GM21447 (cell line): ENCODE measurements around the gene GAB4.
"Not testable (repeated sequence)": the region's sequence is repeated elsewhere in the genome, so short reads cannot be mapped to it uniquely, and the experiment has no call there.

Experiments used
- ATAC-seq: cut with Tn5 transposase; IDR thresholded peaks from one replicate; pipeline ENCODE4 v1.9.1; 2021; ENCODE audit not compliant: unreplicated experiment

The GAB4 gene

DNA sequence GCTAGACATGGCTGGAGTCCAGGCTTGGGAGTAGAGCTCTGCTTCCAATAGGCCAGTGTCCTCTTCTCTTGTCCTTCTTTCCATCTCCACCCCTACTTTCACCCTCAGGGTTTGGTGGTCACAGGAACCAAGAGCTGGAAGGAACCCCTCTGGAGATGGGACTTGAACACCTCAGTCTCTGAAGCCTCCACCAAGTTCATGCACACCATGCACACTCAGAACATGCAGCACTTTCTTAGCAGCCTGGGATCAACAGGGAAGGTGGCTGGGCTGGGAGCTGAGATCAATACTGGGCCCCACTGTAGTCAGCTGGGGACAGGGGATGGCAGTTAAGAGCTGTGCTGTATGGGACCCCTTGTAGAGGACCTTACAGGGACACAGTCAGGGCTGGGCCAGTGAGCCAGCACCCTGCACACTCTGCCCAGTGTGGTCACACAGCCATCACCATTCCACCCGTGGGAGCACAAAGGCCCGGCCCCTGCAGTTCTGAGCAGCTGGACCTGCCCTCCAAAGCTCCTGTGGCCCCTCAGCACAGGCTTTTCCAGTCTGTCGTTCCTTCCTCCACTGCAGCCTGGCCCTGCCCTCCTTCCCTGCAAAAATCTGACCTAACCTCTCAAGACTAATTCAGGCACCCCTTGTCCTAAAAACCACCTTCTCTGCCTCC lies 47.7 kb downstream of the GAB4 start:
- ATAC-seq = no peak

DNA sequence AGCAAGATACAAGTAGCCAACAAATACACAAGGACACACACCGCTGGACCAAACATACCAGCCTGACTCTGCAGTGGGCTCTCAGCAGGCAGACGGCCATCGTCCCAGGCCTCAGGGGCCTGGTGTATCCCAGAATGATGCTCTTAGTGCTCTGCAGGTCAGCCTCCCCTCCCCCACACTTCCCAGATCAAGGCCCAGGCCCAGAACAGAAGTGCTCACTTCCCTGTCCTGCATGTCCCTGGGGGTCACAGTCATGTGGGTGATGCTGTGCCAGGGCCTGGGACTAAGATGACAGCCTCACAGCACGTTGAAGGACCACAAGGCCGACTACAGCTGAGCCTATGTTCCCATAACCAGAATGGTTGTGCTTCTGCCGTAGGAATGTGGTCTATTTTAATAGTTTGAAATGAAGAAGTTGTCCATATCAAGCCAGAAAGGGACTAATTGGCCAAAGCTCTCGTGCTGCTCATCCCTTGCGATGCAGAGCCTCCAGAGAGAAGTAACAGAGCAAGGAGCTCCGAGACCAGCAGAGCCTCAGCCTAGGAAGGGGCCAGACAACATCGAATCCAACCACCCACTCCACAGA lies 48.6 kb downstream of the GAB4 start:
- no peak for ATAC-seq

DNA sequence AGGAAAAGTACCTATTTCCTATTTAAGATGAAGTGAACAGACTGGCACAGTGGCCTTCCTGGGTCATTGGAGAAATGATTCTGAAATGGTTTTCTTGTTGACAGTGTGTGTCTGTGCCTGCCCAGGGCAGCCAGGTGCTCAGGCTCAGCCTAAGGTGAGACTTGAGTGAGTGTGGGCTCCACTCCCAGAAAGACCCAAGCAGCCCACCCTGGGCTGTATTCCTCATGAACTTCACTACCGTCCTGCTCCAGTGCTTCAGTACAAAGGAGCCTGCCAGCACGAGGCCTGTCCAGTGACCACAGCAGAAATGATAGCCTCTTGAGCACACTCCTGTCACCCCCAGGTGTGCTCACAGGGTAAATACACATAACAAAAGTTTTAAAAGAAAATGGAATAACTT lies 49.5 kb downstream of the GAB4 start:
- ATAC-seq = no peak

DNA sequence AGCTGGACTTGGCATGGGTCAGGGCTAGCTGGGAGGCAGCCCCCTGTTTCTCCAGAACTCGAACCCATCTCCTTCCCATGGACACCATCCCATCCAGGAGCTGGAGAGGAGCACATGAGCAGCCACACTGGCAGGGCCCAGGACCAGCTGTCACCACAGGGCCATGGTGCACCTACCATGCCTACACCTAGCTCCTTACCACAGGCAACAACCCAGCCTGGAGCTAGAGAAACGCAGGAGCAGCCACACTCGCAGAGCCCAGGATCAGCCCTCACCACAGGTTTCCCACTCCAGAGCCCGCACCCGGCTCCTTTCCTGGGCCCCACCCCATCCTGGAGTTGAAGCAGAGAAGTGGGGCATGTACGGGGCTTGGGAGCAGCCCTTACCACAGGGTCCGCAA lies 50.2 kb downstream of the GAB4 start:
- no peak for ATAC-seq

DNA sequence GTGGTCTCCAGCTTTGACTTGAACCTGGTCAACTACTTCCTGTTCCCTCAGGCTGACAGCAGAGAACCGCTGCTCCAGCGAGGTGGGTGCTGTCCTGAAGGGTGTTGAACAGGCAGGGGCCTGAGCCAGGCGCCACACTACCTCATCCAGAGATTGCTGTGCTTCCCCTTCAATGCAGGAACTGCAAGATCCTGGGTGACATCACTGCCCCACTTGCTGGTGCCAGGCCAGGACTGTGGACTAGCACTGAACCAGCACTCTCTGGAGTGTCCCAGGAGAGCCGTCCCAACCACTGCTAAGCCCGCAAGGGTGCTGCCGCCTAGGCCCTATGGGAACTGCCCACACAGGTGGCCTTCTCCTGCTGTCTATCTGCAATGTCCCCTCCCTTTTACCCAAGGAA lies 51.7 kb downstream of the GAB4 start:
- no peak for ATAC-seq

DNA sequence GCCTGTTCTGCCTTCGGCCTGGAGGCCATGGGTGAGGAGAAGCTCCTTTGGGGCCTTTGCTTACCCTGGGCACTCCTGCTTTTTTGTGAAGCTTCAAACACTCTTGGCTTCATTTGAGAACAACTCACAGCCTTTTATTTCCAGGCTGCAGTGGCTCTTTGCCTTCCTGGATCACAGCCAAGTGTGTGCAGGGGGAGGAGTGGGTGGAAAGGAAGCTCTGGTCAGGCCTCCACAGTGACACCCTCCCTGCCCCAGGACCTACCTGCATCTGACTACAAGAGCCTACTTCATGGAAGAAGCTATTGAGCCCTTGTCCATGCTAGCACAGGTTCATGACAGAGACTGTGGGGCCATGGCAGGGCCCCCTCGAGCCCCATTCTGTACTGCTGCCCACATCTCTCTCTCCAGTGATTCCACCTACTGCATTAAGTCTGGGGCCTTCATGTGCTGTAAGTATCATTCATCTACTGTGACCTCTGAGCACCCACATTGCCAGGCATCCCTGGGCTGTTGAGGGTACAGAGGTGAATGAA lies 52.3 kb downstream of the GAB4 start:
- no peak for ATAC-seq

DNA sequence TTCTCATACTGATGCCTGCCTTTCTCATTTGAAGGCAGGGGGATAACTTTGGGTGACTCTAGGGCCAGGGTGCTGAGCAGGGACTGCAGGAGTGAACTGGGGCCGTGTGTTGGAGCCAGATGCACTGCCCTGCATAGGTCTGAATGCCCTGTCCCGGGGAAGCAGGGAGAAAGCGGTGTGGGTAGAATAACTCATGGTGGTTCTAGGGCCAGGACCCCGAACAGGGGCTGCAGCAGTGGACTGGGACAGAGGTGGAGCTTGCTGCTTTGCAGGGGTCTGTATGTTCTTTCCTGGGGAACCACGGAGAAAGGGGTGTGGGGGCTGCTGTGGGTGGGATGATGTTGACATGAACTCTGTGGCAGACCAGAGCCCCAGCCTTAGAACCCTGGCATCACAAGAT lies 52.9 kb downstream of the GAB4 start:
- no peak for ATAC-seq

DNA sequence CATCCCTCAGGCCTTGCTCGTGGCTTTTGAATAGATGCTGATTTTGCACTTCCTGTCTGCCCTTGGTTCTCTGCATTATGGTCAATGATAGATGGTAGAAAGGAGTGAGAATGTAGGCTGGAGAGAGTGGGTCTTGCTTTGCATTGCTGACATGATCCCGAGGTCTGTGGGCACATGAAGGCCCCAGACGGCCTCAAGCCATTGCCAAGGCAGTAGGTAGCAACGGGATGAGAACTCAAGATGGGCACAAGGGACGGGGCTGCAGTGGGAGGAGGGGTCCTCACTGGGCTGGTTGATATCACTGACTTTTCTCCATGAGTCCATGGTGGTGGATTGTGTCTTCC lies 54.0 kb downstream of the GAB4 start:
- no peak for ATAC-seq

DNA sequence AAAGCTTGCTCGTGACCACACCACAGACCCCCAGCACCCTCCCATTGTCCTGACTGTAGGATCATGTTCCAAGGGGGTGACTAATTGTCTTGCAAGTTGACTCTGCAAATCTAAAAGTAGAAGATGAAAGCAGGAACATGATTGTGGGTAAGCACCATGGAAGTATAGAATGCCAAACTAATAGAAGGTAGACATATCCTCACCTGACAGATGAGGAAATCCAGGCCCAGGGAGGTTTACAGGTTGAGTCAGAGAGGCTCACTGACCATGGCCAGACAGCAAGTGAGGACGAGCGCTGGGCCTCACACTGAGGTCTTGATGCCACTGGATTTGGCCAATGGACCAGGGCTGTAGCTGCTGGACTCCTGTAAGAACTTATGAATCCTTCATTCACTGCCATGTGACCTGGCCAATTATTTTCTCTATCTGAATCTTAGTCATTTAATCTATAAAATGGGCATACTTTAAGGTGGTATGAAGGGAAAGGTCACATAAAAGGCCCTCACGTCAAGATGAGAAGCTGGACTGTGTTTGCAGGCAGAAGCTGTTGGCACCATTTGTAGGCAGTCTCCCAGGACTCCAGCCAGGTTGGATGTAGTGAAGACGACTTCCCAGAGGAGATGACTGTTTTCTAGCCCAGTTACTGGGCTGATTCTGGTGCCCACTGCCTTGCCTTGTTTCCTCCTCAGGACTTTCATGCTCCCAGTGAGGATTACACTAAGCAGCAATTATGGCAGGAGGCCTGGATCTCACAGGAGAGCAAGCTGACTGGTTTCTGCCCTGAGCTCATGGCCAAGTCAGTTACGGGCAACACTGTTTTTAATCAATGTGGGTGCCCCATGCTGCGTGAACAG lies 54.6 kb downstream of the GAB4 start:
- ATAC-seq = no peak

DNA sequence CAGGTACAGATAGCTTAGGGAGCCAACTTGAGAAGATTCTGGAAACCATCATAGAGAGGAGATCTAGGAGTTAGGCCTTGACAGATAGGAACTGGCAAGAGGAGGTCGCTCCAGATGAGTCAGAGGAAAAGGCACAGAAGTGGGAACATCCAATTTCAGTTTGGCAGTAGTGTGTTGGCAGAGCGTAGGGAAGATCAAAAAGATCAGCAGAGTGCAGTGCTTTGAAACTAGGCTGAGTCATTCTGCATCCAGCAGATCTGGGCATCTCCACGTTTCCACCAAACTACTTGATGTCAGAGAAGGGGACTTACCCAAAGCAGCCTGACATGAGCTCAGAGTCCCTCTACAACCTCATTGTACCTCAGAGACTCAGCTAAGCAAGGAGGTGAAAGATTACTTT lies 58.5 kb downstream of the GAB4 start:
- ATAC-seq = no peak

DNA sequence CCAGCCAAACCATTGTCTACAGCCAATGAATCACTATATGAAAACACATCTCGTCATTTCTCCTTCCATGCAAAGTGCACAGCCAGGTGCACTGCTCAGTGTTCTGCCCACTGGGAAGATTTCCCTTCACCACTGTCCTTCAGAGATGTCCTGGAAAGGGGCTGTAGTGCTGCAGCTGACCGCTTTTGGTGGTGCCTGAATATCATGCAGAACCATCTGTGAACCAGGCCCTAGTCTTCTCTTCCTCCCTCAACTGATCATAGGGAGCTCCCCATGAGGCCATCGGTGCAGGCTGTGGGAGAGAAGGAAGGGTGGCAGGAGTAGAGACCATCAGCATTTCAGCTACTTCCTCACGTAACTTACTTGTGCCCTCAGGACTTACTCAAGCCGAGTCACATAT lies 70.2 kb downstream of the GAB4 start:
- no peak for ATAC-seq

DNA sequence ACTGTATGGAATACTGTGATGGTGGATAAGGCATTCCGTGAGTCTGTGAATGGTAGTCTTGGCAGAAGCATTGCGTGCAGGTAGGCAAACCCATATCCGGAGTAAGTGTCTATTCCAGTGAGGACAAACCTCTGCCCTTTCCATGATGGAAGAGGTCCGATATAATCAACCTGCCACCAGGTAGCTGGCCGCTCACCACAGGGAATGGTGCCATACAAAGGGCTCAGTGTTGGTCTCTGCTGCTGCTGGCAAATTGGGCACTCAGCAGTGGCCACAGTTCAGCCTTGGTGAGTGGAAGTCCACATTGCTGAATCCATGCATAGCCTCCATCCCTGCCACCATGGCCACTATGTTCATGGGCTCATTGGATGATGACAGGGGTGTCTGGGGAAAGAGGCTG lies 70.8 kb downstream of the GAB4 start:
- not testable (repeated sequence) for ATAC-seq

DNA sequence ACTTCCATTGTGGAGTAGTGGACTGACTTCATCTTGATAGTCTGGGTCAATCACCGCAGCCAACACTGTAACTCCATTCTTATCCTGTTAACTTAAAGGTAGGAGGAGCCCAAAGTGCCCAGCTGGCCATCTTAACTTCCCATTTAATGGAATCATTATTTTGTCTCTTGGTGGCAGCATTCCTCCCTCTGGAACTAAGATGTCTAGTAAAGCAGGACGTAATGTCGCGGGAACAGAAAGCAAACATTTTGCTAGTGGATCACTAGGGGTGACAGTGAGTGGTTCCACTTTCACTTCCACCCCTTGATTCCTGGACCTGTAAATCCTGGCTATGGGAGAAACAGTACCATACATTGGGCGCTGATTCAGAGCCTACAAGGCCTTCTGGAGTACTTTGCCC lies 71.4 kb downstream of the GAB4 start:
- ATAC-seq = no peak

DNA sequence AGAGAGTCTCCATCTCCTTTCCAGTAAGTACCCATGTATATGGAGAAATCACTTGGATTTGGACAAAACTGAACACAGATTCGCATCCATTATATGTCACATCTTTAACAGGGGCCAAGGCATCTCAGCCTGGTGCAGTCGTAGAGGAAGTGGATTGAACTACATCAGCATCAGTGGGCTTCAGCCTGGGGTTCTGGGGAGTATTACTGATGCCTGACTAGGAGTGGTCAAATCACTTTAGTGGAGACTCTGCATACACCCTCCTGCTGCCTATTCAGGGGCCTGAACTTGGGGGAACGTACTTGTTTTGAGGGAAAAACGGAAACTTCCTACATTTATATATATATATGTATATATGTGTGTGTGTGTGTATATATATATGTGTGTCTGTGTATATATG lies 72.8 kb downstream of the GAB4 start:
- ATAC-seq = no peak

DNA sequence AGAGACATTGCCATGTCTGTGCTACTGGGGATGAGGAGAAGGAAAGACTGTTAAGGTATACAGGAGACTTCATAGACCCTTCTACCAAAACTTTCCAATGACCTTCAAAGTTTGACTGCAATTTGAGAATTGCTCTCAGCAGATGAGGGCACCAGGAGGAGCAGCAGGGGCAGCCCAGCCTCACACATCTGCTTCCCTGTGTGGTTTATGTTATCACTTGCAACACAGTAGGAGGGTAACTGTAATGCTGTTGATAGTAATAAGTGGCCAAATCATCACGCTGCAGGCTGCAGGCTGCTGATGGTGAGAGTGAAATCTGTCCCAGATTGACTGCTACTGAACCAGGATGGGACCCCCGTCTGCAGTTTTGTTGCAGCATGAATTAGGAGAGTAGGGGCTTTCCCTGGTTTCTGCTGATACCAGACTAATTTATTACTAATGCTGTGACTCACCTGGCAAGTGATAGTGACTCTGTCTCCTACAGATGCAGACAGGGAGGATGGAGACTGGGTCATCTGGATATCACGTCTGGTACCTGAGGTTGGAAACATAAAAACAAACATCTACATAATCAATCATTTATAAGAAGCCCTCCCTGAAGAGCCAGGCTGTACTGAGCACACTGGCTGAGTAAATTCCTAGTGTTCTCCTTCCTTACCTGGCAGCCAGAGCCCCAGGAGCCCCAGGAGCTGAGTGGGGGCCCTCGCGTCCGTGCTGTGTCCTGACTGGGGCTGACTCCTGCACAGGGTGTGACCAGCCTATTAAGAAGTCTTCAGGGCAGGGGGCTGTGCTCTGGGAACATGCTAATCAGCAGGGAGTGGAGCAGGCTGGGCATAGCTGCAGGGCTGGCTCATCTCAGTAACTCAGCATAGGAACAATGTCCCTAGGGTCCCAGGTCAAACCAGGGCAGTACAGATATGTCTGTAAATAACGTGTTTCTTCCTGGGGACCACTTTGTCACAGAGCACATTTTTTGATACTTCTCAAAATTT lies 74.4 kb downstream of the GAB4 start:
- no peak for ATAC-seq

DNA sequence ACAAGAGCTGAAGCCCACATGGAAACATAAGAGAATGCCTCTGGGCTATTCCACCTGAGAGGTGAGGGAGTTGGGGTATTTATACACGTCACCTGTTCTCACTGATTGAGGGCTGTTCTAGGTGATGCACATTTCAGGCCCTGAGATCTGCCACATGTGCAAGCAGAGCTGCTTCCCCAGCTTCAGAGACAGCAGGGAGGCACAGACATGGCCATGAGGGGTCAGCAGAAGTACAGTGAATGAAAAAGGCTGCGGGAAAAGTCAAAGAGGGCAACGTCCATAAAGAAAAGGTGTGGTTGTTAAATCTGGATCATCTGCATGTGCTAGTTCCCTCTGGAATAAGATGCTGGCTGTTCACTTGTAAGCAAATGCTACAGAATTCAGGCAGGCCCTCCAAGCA lies 75.4 kb downstream of the GAB4 start:
- no peak for ATAC-seq

DNA sequence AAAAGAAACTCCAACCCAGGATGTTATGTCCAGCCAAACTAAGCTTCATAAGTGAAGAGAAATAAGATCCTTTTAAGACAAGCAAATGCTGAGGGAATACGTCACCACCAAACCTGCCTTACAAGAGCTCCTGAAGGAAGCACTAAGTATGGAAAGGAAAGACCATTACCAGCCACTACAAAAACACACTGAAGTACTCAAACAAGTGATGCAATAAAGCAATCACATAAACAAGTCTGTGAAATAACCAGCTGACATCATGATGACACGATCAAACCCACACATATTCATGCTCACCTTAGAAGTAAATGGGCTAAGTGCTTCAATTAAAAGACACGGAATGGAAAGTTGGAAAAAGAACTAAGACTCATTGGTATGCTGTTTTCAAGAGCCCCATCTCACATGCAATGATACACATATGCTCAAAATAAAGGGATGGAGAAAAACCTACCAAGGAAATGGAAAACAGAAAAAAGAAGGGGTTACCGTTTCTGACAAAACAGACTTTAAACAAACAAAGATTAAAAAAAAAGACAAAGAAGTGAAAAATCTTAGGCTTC lies 82.5 kb downstream of the GAB4 start:
- no peak for ATAC-seq

DNA sequence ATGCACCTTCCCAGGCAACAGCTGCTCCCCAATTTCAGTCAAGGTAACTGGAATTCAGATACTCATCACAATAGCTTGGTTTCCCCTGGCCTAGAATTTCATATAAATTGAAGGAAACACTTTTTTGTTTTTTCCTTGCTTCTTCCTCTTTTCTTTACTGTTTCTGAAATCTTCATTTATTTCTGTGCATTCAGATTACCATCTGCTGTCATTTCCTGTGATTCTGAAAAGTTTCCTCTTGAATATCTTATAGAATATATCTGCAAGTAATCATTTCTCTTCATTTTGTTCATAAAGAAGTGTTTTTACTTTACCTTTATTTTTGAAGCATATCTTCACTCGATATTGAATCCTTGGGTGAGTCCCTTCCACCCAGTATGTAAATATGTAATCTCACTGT lies 85.3 kb downstream of the GAB4 start:
- no peak for ATAC-seq

DNA sequence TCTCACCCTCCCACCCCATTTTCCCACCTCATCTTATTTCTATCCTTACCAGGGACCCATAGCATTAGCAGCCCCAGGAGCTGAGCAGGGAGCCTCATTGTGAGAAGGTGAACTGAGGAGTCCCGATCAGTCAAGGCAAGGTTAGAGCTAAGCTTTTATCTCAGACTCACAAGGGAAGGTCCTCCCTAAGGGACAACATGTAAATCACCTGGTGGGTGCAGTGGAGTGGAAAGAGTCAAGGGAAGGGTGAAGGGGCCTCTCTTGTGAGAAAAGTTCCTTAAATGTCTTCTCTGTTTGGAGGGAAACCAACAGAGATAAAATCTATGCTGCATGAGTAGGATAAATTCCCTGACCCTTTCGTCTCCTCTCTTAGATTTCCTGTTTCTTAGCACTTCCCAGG lies 85.9 kb downstream of the GAB4 start:
- no peak for ATAC-seq

DNA sequence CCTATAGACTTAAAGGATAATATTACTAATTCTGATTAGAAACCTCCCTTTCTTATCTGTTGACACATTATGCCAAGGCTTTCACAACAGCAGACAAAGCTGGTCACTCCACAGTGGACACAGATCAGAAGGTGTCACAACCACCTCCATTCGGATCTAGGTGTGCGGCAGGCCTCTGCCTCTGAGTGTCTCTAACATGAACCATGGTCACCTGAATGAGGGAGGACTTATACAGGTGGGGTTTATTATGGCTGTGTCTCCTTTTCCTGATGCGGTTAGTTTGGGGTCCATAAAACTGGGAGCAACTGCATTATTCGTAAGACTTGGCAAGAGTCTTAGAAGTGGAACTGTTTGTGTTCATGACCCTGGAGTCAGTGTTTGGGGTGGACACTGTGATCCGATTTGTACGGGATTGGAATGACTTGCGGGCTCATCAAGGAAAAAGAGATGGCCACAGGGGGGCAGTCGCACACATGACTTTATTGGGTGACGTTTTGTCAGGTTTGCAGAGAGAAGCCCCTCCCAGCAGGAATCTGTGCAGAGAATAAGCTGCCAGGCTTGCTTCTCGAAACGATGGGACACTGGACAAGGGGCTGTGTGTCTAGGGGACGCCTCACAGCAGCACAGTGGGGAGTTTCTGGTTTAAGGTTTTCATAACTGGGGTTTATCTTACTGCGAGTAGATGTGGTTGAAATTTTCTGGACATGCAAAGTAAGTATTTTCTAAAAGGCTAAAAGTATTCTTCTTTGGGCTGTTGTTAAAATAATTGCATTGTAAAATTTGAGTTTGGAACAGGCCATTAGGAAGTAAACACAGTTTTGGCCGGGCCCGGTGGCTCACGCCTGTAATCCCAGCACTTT lies 90.6 kb downstream of the GAB4 start:
- ATAC-seq = no peak
